Activated naive CD4-positive, alpha-beta T cell treated with anti-CD3 and anti-CD28 coated beads, Interleukin-2, amount 50 U/mL, for 24 hours (primary cell): Measurements from ENCODE around the gene SYNGR1.

Source experiments
- H3K27ac Mint-ChIP-seq: one replicate; pipeline ENCODE4 v1.8.0; 2021; ENCODE audit warnings: mild to moderate bottlenecking, mixed read lengths
- H3K27me3 Mint-ChIP-seq: one replicate; pipeline ENCODE4 v1.8.0; 2021; ENCODE audit warnings: mixed read lengths
- H3K36me3 Mint-ChIP-seq: one replicate; pipeline ENCODE4 v1.8.0; 2021; ENCODE audit warnings: mixed read lengths
- H3K4me1 Mint-ChIP-seq: one replicate; pipeline ENCODE4 v1.8.0; 2021; ENCODE audit warnings: mixed read lengths
- H3K4me3 Mint-ChIP-seq: one replicate; pipeline ENCODE4 v1.8.0; 2021; ENCODE audit warnings: mild to moderate bottlenecking, mixed read lengths
- H3K9me3 Mint-ChIP-seq: one replicate; pipeline ENCODE4 v1.8.0; 2021; ENCODE audit warnings: mixed read lengths

Gene SYNGR1, protein sequence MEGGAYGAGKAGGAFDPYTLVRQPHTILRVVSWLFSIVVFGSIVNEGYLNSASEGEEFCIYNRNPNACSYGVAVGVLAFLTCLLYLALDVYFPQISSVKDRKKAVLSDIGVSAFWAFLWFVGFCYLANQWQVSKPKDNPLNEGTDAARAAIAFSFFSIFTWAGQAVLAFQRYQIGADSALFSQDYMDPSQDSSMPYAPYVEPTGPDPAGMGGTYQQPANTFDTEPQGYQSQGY

DNA sequence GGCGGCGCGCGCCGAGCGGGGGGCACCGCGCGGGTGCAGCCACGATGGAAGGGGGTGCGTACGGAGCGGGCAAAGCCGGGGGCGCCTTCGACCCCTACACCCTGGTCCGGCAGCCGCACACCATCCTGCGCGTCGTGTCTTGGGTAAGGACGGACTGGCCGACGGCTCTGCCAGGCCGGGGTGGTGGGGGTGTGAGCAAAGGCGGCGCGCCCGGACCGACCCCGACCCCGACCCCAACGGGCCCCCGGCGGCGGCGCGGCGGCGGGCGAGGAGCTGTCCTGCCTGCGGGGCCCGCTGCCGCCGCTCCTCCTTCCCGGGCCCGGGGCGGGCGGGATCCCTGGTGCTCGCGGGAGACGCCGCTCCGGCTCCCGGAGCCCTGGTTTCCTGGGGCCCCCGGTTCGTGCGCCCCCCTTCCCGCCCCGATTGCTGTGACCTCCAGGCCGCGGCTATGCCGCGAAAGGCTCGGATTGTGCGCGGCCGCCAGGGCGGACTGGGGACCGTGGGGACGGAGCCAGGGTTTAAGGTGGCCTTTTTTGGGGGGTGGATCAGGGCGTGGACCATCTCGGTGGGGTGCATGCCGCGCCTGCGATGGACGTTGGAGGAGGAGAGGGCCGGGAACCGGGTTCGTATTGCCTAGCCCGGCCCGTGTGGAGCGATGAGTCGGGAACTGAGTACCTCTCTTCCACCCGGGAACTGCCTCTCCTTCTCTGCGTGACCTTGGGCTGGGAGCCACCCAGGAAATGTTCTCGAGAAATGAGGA lies at the start of gene SYNGR1:
Gene SYNGR1, plus strand, starts transcription at position 25 of the 760 bp plus-strand sequence. Its CDS starts 20 bp downstream, at position 45.
- Mint-ChIP-seq H3K9me3 (no peaks in the 10 kb centered on the region), H3K27ac (no peak within 1 kb of the TSS)

DNA sequence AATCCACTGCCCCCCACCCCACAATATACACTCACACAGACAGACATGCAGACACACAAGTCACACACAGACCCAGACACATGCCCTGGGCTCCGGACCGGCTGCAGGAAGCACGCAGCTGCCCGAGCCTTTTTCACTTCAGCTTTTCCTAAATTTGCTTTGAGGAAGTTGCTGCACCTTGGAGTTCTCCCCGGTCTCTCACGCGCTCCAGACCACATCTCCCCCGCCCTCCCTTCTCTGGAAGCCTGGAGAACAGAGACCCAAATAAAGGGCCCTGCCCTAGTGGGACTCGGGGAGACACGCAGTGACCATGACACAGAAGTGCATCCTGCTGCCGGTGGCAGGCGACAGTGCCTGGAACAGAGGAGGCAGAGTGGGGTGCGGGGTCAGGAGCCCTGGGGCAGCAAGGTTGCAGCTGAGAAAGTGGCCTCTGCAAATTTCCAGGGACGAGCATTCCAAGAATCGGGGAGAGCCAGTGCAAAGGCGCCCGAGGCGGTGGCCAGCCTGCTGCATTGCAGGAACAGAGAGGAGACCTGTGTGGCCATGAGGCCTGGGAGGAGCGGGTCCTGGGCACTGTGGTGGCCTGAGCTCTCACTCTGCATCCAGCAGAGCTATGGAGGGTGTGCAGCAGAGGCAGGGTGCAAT lies 49.5 kb upstream of the SYNGR1 start:
- Mint-ChIP-seq H3K4me3 (no peak overlapping the region), H3K27me3 (peaks cover 4% of the 10 kb centered on the region), H3K27ac (no peak overlapping the region), H3K9me3 (no peaks in the 10 kb centered on the region), H3K4me1 (peaks cover 12% of the 10 kb centered on the region), H3K36me3 (peaks cover 2% of the 10 kb centered on the region)

More for the DNA sequence above, at the start of gene SYNGR1:
- Mint-ChIP-seq H3K27me3 (peaks cover 3% of the 10 kb centered on the region), H3K36me3 (no peaks in the 10 kb centered on the region), H3K4me3 (peak within 1 kb of the TSS; percentile 88), H3K4me1 (peaks cover 8% of the 10 kb centered on the region)

DNA sequence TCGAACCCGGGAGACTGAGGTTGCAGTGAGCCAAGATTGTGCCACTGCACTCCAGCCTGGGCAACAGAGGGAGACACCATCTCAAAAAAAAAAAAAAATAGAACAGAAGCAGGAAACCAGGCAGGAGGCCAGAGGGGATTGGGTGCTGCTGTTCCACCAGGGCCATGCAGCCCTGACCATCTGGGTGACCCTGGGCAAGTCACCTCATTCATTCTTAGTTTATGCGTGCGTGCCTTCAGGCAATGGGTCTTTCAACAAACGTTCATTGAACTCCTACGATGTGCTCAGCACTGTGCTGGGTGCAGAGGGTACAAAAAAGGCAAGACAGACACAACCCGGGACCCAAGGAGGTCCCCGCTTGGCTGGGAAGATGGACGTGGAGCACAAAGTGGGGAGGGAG lies 48.7 kb upstream of the SYNGR1 start:
- Mint-ChIP-seq H3K9me3 (no peaks in the 10 kb centered on the region), H3K27ac (no peak overlapping the region), H3K27me3 (peaks cover 4% of the 10 kb centered on the region), H3K4me1 (peaks cover 12% of the 10 kb centered on the region), H3K36me3 (peaks cover 2% of the 10 kb centered on the region), H3K4me3 (no peak overlapping the region)

DNA sequence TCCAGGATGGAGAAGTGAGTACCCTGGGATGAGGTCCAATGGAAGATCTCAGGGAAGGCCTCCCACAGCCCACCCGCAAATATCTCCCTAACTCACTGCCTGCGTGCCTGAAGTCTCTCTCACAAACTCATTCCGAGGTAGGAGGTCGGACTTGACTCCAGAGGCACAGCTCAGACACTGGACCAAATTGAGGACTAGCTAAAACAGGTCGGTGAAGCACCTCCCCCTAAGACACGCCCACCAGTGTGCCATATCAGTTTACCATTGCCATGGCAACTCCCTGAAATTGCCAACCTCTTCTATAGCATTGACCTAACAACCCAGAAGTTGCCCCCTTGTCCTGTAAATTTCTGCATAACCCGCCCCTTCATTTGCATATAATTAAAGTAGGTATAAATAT lies 47.9 kb upstream of the SYNGR1 start:
- H3K27me3 Mint-ChIP-seq, result peaks cover 2% of the 10 kb centered on the region
- peaks cover 12% of the 10 kb centered on the region for H3K4me1 Mint-ChIP-seq
- H3K4me3 Mint-ChIP-seq, result no peak overlapping the region
- no peaks in the 10 kb centered on the region for H3K9me3 Mint-ChIP-seq
- H3K27ac Mint-ChIP-seq, result no peak overlapping the region
- peaks cover 3% of the 10 kb centered on the region for H3K36me3 Mint-ChIP-seq

GRCh38 chr22:39302431-39302960 lies 47.3 kb upstream of the SYNGR1 start:
- Mint-ChIP-seq H3K36me3 (peaks cover 3% of the 10 kb centered on the region), H3K4me1 (peaks cover 12% of the 10 kb centered on the region), H3K9me3 (no peaks in the 10 kb centered on the region), H3K4me3 (no peak overlapping the region), H3K27me3 (peaks cover 2% of the 10 kb centered on the region), H3K27ac (peak overlapping the region; percentile 51)

- Mint-ChIP-seq H3K27me3 (no peaks in the 10 kb centered on the region), H3K27ac (no peak overlapping the region), H3K4me3 (no peak overlapping the region), H3K36me3 (peaks cover 2% of the 10 kb centered on the region), H3K4me1 (peaks cover 7% of the 10 kb centered on the region), H3K9me3 (no peaks in the 10 kb centered on the region)
Observed at GRCh38 chr22:39303358-39303757, 46.4 kb upstream of the SYNGR1 start.

GRCh38 chr22:39303892-39304671 lies 45.7 kb upstream of the SYNGR1 start:
- Mint-ChIP-seq H3K4me1 (peaks cover 9% of the 10 kb centered on the region), H3K9me3 (no peaks in the 10 kb centered on the region), H3K36me3 (peaks cover 2% of the 10 kb centered on the region), H3K4me3 (no peak overlapping the region), H3K27me3 (no peaks in the 10 kb centered on the region), H3K27ac (no peak overlapping the region)

DNA sequence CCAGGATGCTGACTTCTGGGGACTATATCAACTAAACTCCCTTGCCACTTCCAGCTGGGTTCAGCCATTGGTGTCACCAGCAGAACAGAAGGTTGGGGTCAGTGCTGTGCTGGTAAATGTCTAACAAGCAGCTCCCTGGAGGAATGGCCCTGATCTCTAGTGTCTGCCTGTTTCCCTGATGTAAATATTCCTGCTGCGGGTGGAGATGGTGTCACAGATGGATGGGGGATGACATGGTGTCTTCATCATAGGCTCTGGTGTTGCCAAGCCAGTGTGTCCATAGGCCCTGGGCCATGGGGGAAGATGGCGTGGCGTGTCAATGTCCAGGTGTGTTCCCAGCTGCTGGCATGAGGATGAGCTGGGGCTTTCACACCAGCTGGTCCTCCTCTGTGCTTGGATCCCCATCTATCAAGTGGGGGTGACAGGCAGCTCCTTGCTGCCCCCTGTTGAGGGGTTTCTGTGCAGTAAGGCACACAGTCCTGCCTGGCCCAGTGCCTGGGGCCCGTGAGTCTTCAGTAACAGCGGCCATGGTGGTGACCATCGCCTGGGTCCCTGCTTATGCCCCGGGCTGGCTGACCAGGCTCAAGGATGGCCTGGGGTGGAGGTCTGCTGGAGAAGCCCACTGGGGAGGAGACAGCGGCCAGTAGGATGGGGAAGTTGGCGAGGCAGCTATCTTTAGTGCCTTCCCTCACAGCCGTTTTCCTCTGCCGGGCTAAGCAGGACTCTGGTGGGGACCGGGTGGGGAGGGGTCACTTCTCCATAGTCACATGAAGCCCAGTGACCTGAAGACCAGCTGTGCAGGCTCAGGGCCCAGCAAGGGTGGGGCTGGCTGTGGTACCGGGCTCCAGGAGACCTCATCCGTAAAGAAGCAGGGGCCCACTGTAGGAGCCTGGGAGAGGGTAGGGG lies 43.1 kb upstream of the SYNGR1 start:
- no peaks in the 10 kb centered on the region for H3K9me3 Mint-ChIP-seq
- H3K27me3 Mint-ChIP-seq, result no peaks in the 10 kb centered on the region
- H3K4me1 Mint-ChIP-seq, result peaks cover 7% of the 10 kb centered on the region
- H3K4me3 Mint-ChIP-seq, result no peak overlapping the region
- peak overlapping the region; percentile 83 for H3K27ac Mint-ChIP-seq
- H3K36me3 Mint-ChIP-seq, result peaks cover 5% of the 10 kb centered on the region

DNA sequence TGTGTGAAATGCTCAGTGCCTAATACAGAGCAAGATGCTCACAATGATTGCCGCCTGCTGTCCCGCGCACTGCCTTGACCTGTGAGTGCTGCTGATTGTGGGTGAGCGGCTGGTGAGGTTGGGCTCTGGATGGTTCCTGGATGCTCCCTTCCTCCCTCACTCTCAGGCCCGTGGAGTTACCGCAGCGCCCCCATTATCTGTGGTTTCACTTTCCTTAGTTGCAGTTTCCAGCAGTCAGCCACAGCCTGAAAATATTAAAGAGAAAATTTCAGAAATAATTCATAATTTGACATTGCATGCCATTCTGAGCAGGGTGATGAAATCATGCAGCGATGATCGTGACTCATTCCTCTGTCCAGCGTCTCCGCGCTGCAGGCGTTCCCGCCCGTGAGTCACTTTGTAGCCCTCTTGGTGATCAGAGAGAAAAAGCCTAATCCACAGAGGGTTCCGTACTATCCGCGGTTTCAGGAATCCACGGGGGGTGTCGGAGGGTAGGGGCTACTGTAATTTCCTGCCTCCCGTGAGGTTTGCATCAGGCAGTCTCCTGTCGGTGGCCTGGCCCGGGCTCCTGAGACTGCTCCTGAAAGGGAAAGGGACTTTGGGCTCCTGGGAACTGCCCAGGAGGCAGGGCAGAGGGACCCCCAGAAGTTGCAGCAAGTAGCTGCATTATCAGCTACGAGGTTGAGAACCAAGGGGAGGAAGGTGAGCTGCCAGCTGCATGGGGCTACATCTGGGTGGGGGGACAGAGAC lies 41.0 kb upstream of the SYNGR1 start:
- Mint-ChIP-seq H3K4me3 (no peak overlapping the region), H3K9me3 (no peaks in the 10 kb centered on the region), H3K27ac (no peak overlapping the region), H3K27me3 (no peaks in the 10 kb centered on the region), H3K4me1 (peaks cover 11% of the 10 kb centered on the region), H3K36me3 (peaks cover 8% of the 10 kb centered on the region)

GRCh38 chr22:39309364-39309861 lies 40.4 kb upstream of the SYNGR1 start:
- Mint-ChIP-seq H3K27me3 (no peaks in the 10 kb centered on the region), H3K4me3 (no peak overlapping the region)

DNA sequence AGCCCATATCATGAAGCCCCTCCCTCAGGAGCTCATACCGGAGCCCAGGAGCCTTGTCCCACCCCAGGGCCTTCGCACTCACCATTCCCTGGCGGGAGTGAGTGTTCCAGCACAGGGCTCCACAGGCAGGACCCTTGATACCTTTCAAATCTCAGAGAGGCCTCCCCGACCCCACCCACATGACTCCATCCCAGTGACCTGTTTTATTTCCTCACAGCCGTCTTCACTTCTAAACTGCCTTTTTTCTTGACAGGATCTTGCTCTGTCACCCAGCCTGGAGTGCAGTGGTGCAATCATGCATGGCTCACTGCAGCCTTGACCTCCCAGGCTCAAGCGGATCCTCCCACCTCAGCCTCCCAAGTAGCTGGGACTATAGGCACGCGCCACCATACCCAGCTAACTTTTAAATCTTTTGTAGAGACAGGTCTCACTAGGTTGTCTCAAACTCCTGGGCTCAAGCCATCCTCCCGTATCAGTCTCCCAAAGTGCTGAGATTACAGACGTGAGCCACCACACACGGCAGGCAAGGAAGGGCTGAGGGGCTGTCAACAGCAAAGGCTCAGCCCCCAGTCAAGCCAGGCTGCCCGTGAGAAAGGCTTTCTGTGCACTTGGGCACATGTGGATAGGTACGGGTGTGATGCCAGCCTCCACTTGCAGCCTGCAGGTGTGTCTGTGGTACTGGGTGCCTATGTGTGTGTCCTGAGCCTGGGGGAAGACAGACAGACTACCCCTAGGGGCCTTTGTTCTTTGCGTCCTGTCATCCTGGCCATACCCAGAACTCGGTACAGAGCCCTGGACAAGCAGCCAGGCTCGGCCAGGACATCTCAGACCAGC lies 39.7 kb upstream of the SYNGR1 start:
- H3K36me3 Mint-ChIP-seq, result peaks cover 8% of the 10 kb centered on the region
- no peaks in the 10 kb centered on the region for H3K27me3 Mint-ChIP-seq
- peaks cover 20% of the 10 kb centered on the region for H3K4me1 Mint-ChIP-seq
- no peaks in the 10 kb centered on the region for H3K9me3 Mint-ChIP-seq
- no peak overlapping the region for H3K4me3 Mint-ChIP-seq
- H3K27ac Mint-ChIP-seq, result peak overlapping the region; percentile 77

More at GRCh38 chr22:39309364-39309861, 40.4 kb upstream of the SYNGR1 start:
- Mint-ChIP-seq H3K9me3 (no peaks in the 10 kb centered on the region), H3K4me1 (peaks cover 13% of the 10 kb centered on the region), H3K27ac (peak overlapping the region; percentile 23), H3K36me3 (peaks cover 8% of the 10 kb centered on the region)

GRCh38 chr22:39311592-39312400 lies 38.0 kb upstream of the SYNGR1 start:
- Mint-ChIP-seq H3K36me3 (peaks cover 17% of the 10 kb centered on the region), H3K27me3 (no peaks in the 10 kb centered on the region), H3K9me3 (no peaks in the 10 kb centered on the region), H3K4me1 (peaks cover 30% of the 10 kb centered on the region), H3K27ac (peak overlapping the region; percentile 96), H3K4me3 (peak overlapping the region; percentile 23)
